Fibroblast of lung (primary cell): Measurements from ENCODE around the gene SPDYA.

ENCODE experiments used
- CTCF ChIP-seq, 2 donors: IDR thresholded peaks in 1 of 2; conservative IDR thresholded peaks in 1 of 2; 1 replicate in 1 of 2; 2 replicates in 1 of 2; pipeline ENCODE4 v1.5.1; 2011 to 2012; ENCODE audit warnings: low read length in 2 of 2, control low read depth in 1 of 2, inconsistent platforms in 1 of 2, low read depth in 1 of 2, mild to moderate bottlenecking in 1 of 2
- EZH2 ChIP-seq: IDR thresholded peaks from 2 replicates; pipeline ENCODE4 v1.5.1; 2012; ENCODE audit warnings: low read length, control low read depth, mild to moderate bottlenecking; ENCODE audit errors: missing control alignments

GRCh38 chr2:28809927-28810326 lies 707 bp upstream of the SPDYA start:
- TF ChIP-seq CTCF (conservative IDR thresholded peaks at IDR 0.05 in 1 of 2, IDR thresholded peaks at IDR 0.05 in 1 of 2; ENCODE audit: low read depth in 1 of 2, low read length in 2 of 2) = no peak
- no peak for TF ChIP-seq EZH2
